Measurements from ENCODE around the gene SH3RF2. TPM values are rescaled to one million over a fixed set of nuclear protein-coding genes. Genes with fewer than 3 reads are reported as not detected.
A peak's percentile ranks its signal among the peaks of the same experiment; 100 is the strongest.

SH3RF2 gene
- total RNA-seq, 1 donor from 2014 or later = 12.0 TPM

DNA sequence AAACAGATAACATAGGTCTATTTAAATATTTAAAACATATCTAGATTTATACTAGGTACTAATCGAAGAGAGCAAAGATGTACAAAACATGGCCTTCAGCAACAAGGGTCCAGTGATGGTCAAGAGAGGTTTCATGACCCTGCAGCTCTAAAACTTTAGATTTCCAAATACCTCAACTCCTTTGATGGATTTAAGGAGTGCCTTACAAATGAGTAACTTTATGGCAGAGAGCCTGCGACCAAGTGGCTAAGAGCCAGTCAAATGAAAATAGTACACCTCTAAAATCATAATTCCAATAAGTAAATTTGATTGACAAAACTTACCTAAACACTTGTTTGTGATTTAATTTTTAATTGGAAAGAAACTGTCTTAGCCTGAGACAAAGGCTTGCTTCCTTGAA, 4.7 kb upstream of the SH3RF2 start:
- no peak overlapping the region for H3K4me3 ChIP-seq (ENCODE audit: low read depth, low read length)
- no peak for DNase-seq (ENCODE audit: low read depth)
- TF ChIP-seq, protein P1, sequence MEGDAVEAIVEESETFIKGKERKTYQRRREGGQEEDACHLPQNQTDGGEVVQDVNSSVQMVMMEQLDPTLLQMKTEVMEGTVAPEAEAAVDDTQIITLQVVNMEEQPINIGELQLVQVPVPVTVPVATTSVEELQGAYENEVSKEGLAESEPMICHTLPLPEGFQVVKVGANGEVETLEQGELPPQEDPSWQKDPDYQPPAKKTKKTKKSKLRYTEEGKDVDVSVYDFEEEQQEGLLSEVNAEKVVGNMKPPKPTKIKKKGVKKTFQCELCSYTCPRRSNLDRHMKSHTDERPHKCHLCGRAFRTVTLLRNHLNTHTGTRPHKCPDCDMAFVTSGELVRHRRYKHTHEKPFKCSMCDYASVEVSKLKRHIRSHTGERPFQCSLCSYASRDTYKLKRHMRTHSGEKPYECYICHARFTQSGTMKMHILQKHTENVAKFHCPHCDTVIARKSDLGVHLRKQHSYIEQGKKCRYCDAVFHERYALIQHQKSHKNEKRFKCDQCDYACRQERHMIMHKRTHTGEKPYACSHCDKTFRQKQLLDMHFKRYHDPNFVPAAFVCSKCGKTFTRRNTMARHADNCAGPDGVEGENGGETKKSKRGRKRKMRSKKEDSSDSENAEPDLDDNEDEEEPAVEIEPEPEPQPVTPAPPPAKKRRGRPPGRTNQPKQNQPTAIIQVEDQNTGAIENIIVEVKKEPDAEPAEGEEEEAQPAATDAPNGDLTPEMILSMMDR (conservative IDR thresholded peaks at IDR 0.05; ENCODE audit: low read depth, low read length) = no peak

DNA sequence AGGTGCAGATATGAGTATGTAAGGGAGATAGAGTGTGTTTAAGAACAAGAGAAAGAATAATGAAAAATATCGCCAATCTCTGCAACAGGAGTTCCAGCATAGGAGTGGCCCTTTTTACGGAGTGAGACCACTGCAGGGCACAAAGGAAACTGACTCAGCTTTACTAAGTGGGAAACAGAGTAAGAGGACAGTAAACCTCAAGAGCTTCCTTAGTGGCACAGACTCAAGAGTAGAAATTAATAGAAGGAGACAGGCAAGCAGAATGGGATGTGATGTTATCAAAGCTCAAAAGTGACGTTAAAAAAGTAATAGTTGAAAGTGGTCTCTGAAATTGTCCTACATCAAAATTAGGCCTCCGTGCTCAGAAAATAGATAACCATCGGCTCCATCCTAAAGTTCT, 2.1 kb upstream of the SH3RF2 start:
- H3K4me3 ChIP-seq (ENCODE audit: low read depth, low read length) = no peak overlapping the region
- TF ChIP-seq, protein P1 (conservative IDR thresholded peaks at IDR 0.05; ENCODE audit: low read depth, low read length) = no peak
- DNase-seq (ENCODE audit: low read depth) = no peak

DNA sequence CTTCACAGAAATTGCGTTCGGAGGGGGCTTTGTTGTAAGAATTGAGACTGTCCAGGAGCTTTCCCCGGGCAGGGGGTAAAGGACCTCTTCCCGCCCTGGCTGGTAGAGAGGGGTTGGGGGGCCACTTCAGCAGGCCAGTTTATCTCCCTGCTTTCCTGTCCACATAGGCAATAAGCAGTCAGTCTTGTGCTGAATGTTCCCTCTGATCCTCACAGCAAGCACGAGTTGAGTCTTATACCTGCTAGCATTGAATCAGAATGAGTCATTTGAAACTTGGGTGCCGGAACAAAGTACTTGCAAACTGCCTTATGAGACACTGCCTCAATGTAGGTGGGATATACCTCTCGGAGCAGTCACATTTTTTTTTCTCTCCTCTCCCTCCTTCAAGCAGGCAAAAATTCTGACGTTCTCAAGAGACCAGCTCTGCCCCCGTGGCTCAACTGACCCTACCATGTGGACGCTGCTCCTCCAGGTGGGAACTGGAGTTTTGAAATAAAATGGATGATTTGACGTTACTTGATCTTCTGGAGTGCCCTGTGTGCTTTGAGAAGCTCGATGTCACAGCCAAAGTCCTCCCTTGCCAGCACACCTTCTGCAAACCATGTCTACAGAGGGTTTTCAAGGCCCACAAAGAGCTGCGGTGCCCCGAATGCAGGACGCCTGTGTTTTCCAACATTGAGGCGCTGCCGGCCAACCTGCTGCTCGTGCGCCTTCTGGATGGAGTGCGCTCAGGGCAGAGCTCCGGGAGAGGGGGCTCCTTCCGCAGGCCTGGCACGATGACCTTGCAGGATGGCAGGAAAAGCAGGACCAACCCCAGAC, 1.3 kb downstream of the SH3RF2 start:
- peak; percentile 85 for DNase-seq (ENCODE audit: low read depth)
- TF ChIP-seq, protein P1 (conservative IDR thresholded peaks at IDR 0.05; ENCODE audit: low read depth, low read length) = no peak
- peak overlapping the region; percentile 82 for H3K4me3 ChIP-seq (ENCODE audit: low read depth, low read length)

DNA sequence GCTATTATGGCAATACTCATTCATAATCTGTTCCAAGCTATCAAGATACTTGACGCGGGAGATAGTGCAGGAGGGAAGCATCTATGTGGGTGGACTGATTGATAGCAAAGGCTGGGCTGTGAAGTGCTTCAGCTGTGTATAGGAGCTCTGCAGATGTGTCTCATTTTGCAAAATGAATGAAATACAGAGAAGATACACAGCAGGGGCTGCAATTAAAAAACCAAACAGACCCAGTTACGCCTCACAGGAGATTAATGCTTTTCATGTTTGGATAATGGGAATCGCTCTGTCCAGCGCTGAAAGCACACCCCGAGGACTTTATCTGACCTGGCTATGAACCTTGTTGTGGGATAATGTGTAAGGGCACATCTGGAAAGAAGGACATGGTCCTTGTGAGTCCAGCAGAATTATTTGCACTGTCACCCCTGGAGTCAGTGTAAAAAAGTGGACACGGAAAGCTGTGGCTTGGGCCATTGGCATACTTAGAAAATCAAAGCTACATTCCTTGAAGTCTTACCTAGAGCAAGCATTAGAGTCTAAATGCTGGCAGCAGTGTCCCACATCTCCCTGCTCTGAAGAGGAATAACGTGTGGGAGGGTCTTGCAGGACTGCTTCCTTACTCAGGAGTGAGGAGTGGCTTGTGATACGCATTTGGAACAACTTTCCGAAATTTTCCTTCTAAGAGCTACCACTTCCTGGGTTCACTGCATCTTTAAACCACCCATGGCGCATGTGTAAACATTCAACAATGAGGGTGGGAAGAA, 2.6 kb downstream of the SH3RF2 start:
- no peak for DNase-seq (ENCODE audit: low read depth)
- TF ChIP-seq, protein P1 (conservative IDR thresholded peaks at IDR 0.05; ENCODE audit: low read depth, low read length) = no peak
- peak overlapping the region; percentile 3 for H3K4me3 ChIP-seq (ENCODE audit: low read depth, low read length)

DNA sequence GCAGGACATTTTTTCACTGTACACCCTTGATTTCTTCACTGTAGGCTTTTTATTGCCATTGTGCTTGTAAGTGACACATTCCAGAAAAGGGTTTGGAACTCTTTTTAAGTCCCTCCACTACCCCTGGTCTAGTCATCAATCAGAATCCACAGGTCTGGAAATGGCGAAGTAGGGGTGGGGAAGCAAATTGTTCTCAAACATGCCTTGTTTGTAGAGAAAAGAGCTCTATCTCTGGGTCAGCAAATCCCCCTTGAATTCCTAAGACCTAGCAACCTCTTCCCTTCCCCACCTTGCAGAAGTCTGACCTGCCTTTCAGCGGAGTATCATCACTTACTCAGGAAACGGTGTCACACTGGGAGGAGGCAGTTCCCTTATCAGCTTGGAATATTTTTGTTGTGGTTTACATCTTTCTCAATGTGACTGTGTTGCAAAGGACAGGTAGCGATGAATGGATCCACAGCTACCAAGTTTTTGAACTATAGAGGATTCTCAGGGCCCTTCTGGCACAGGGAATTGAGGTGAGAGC, 3.2 kb downstream of the SH3RF2 start:
- TF ChIP-seq, protein P1 (conservative IDR thresholded peaks at IDR 0.05; ENCODE audit: low read depth, low read length) = no peak
- H3K4me3 ChIP-seq (ENCODE audit: low read depth, low read length) = no peak overlapping the region
- DNase-seq (ENCODE audit: low read depth) = no peak

DNA sequence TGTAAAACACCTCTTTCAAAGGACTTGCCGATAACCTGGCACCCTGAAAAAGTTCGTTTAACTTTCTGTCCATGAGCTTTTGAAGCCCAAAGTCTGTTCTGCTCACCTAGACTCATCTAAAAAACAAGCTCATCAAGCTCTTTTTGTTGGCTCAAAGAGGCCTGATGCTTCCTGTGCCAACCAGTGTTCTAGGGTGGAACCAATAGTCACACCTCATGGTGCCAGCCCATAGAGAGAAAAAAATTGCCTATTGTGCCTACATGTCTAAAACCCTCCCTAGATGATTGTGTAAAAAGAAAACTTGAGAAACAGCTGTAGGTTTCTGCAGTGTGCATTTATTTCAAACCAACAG, 4.7 kb downstream of the SH3RF2 start:
- no peak for DNase-seq (ENCODE audit: low read depth)
- H3K4me3 ChIP-seq (ENCODE audit: low read depth, low read length) = no peak overlapping the region
- TF ChIP-seq, protein P1 (conservative IDR thresholded peaks at IDR 0.05; ENCODE audit: low read depth, low read length) = no peak

All from epithelial cell of proximal tubule (primary cell).